Neural progenitor cell (in vitro differentiated cells): ENCODE data around the gene PTTG1IP. TPM values are rescaled to one million over a fixed set of nuclear protein-coding genes. Genes with fewer than 3 reads are reported as not detected.

ENCODE experiments used
- DNase-seq: peaks from one replicate; pipeline ENCODE4 v3.0.0-alpha.2; 2016; ENCODE audit warnings: low spot score
- H2AFZ ChIP-seq: fragments of 200-600 bp; sonication (generic); replicated peaks from 2 replicates; pipeline ENCODE4 v1.6.1; 2016; ENCODE audit warnings: antibody characterized with exemption
- H3F3A ChIP-seq: fragments of 200-600 bp; sonication (generic); 2 replicates; pipeline ENCODE4 v1.6.1; 2016; ENCODE audit warnings: antibody characterized with exemption, low read depth
- H3K27ac ChIP-seq: fragments of 200-600 bp; sonication (generic); 2 replicates; pipeline ENCODE4 v1.5.1; 2016; ENCODE audit warnings: mild to moderate bottlenecking
- H3K27me3 ChIP-seq: fragments of 200-600 bp; sonication (generic); 2 replicates; pipeline ENCODE4 v1.6.1; 2016; ENCODE audit warnings: mild to moderate bottlenecking, moderate library complexity
- H3K36me3 ChIP-seq: fragments of 200-600 bp; sonication (generic); 2 replicates; pipeline ENCODE4 v1.5.1; 2016
- H3K4me1 ChIP-seq: fragments of 200-600 bp; sonication (generic); 2 replicates; pipeline ENCODE4 v1.6.1; 2016; ENCODE audit warnings: mixed run types
- H3K4me2 ChIP-seq: fragments of 200-600 bp; sonication (generic); 2 replicates; pipeline ENCODE4 v1.6.1; 2016
- H3K4me3 ChIP-seq: fragments of 200-600 bp; sonication (generic); 2 replicates; pipeline ENCODE4 v1.5.1; 2016
- H3K79me2 ChIP-seq: fragments of 200-600 bp; sonication (generic); 2 replicates; pipeline ENCODE4 v1.6.1; 2016; ENCODE audit warnings: low read depth
- H3K9ac ChIP-seq: fragments of 200-600 bp; sonication (generic); 2 replicates; pipeline ENCODE4 v1.6.1; 2016
- H3K9me3 ChIP-seq: fragments of 200-600 bp; sonication (generic); 2 replicates; pipeline ENCODE4 v1.5.1; 2016; ENCODE audit warnings: low read depth
- H4K20me1 ChIP-seq: fragments of 200-600 bp; sonication (generic); 2 replicates; pipeline ENCODE4 v1.6.1; 2016; ENCODE audit warnings: low read depth
- H3K27ac Mint-ChIP-seq: 3 replicates; pipeline ENCODE4 v1.8.0; 2021; ENCODE audit warnings: mixed read lengths
- H3K27me3 Mint-ChIP-seq: 2 replicates; pipeline ENCODE4 v1.8.0; 2022; ENCODE audit warnings: low read depth, mild to moderate bottlenecking, inconsistent platforms, moderate library complexity, mixed read lengths; ENCODE audit not compliant: insufficient read depth
- H3K36me3 Mint-ChIP-seq: 3 replicates; pipeline ENCODE4 v1.8.0; 2021; ENCODE audit warnings: mixed read lengths
- H3K4me1 Mint-ChIP-seq: 3 replicates; pipeline ENCODE4 v1.8.0; 2021; ENCODE audit warnings: mixed read lengths
- H3K4me3 Mint-ChIP-seq: 3 replicates; pipeline ENCODE4 v1.8.0; 2021; ENCODE audit warnings: mild to moderate bottlenecking, moderate library complexity, mixed read lengths
- H3K9me3 Mint-ChIP-seq: 3 replicates; pipeline ENCODE4 v1.8.0; 2020; ENCODE audit warnings: mixed read lengths
- CTCF ChIP-seq: fragments of 200-600 bp; sonication (generic); IDR thresholded peaks from 2 replicates; pipeline ENCODE4 v1.5.1; 2017; ENCODE audit warnings: antibody characterized with exemption, mild to moderate bottlenecking
- EZH2 ChIP-seq: fragments of 200-600 bp; sonication (generic); IDR thresholded peaks from 2 replicates; pipeline ENCODE4 v1.6.1; 2017; ENCODE audit warnings: antibody characterized with exemption, mild to moderate bottlenecking, moderate library complexity
- EZH2phosphoT487 ChIP-seq: fragments of 200-600 bp; sonication (generic); IDR thresholded peaks from 2 replicates; pipeline ENCODE4 v1.6.1; 2017; ENCODE audit warnings: antibody characterized with exemption
- total RNA-seq: library from RNA; depleted of rRNA; stranded (reverse); fragments of >200 nt; gene quantifications from 2 replicates; pipeline ENCODE4 v1.2.3, GENCODE V29; 2015; ENCODE audit warnings: low replicate concordance

The PTTG1IP gene
- total RNA-seq, 1 donor from 2014 or later = 162 TPM

GRCh38 chr21:44867999-44868700 lies 5.3 kb downstream of the PTTG1IP start:
- no peaks in the 10 kb centered on the region for H3F3A ChIP-seq
- H3K4me1 Mint-ChIP-seq = peaks cover 55% of the 10 kb centered on the region
- TF ChIP-seq EZH2 = no peak
- TF ChIP-seq CTCF = no peak
- TF ChIP-seq EZH2phosphoT487 = no peak
- no peak overlapping the region for H3K4me3 Mint-ChIP-seq
- DNase-seq = no peak
- no peak overlapping the region for H3K4me2 ChIP-seq
- H3K9ac ChIP-seq = no peak overlapping the region
- peaks cover 97% of the 10 kb centered on the region for H3K79me2 ChIP-seq
- no peak overlapping the region for H3K4me3 ChIP-seq
- H3K27ac ChIP-seq = no peak overlapping the region
- H3K36me3 Mint-ChIP-seq = peaks cover 27% of the 10 kb centered on the region
- H3K4me1 ChIP-seq = peaks cover 7% of the 10 kb centered on the region
- H3K27ac Mint-ChIP-seq = no peak overlapping the region
- peaks cover 95% of the 10 kb centered on the region for H4K20me1 ChIP-seq
- H3K9me3 Mint-ChIP-seq = no peaks in the 10 kb centered on the region
- H3K27me3 ChIP-seq = no peaks in the 10 kb centered on the region
- no peaks in the 10 kb centered on the region for H3K36me3 ChIP-seq
- peaks cover 10% of the 10 kb centered on the region for H3K27me3 Mint-ChIP-seq
- no peaks in the 10 kb centered on the region for H3K9me3 ChIP-seq
- no peak overlapping the region for H2AFZ ChIP-seq

GRCh38 chr21:44867464-44867863 lies 6.0 kb downstream of the PTTG1IP start:
- no peak overlapping the region for H2AFZ ChIP-seq
- no peaks in the 10 kb centered on the region for H3K27me3 ChIP-seq
- H3K9me3 Mint-ChIP-seq = no peaks in the 10 kb centered on the region
- H3K9me3 ChIP-seq = no peaks in the 10 kb centered on the region
- peak overlapping the region; percentile 20 for H3K4me3 Mint-ChIP-seq
- peaks cover 27% of the 10 kb centered on the region for H3K36me3 Mint-ChIP-seq
- H3K9ac ChIP-seq = no peak overlapping the region
- H3K36me3 ChIP-seq = no peaks in the 10 kb centered on the region
- DNase-seq = no peak
- H3K27ac ChIP-seq = no peak overlapping the region
- no peaks in the 10 kb centered on the region for H3F3A ChIP-seq
- peak overlapping the region; percentile 20 for H3K27ac Mint-ChIP-seq
- H3K79me2 ChIP-seq = peaks cover 97% of the 10 kb centered on the region
- H3K4me2 ChIP-seq = no peak overlapping the region
- H3K4me3 ChIP-seq = no peak overlapping the region
- H3K4me1 ChIP-seq = peaks cover 7% of the 10 kb centered on the region
- peaks cover 94% of the 10 kb centered on the region for H4K20me1 ChIP-seq
- TF ChIP-seq EZH2phosphoT487 = no peak
- TF ChIP-seq CTCF = no peak
- TF ChIP-seq EZH2 = no peak
- H3K4me1 Mint-ChIP-seq = peaks cover 53% of the 10 kb centered on the region
- H3K27me3 Mint-ChIP-seq = peaks cover 8% of the 10 kb centered on the region

GRCh38 chr21:44866780-44867179 lies 6.7 kb downstream of the PTTG1IP start:
- H3K4me3 Mint-ChIP-seq = no peak overlapping the region
- Histone ChIP-seq H3K4me1 (peaks cover under 1% of the 10 kb centered on the region), H3K9ac (no peak overlapping the region), H2AFZ (no peak overlapping the region), H3K27ac (no peak overlapping the region), H3K4me3 (no peak overlapping the region), H3K79me2 (peaks cover 97% of the 10 kb centered on the region), H4K20me1 (peaks cover 94% of the 10 kb centered on the region), H3F3A (no peaks in the 10 kb centered on the region), H3K36me3 (no peaks in the 10 kb centered on the region), H3K27me3 (no peaks in the 10 kb centered on the region), H3K9me3 (no peaks in the 10 kb centered on the region), H3K4me2 (no peak overlapping the region)
- peaks cover 9% of the 10 kb centered on the region for H3K27me3 Mint-ChIP-seq
- H3K9me3 Mint-ChIP-seq = no peaks in the 10 kb centered on the region
- peaks cover 46% of the 10 kb centered on the region for H3K4me1 Mint-ChIP-seq
- peaks cover 27% of the 10 kb centered on the region for H3K36me3 Mint-ChIP-seq
- DNase-seq = no peak
- no peak overlapping the region for H3K27ac Mint-ChIP-seq
- no peak for TF ChIP-seq CTCF
- no peak for TF ChIP-seq EZH2phosphoT487
- TF ChIP-seq EZH2 = no peak
